ENCODE measurements around the gene CENPVL1. TPM values are rescaled to one million over a fixed set of nuclear protein-coding genes. Genes with fewer than 3 reads are reported as not detected.
"Not testable (repeated sequence)": the region's sequence is repeated elsewhere in the genome, so short reads cannot be mapped to it uniquely, and the experiment has no call there.

Gene CENPVL1
- total RNA-seq, 1 donor from 2014 or later, result not detected

GRCh38 chrX:51697397-51697796 is 12.9 kb upstream of the CENPVL1 start:
- intact Hi-C loops (cut with DNase I), result no loop called here
- H3K9me3 ChIP-seq, result no peaks in the 10 kb centered on the region
- no peak overlapping the region for H3K4me3 ChIP-seq
- TF ChIP-seq, protein P1, sequence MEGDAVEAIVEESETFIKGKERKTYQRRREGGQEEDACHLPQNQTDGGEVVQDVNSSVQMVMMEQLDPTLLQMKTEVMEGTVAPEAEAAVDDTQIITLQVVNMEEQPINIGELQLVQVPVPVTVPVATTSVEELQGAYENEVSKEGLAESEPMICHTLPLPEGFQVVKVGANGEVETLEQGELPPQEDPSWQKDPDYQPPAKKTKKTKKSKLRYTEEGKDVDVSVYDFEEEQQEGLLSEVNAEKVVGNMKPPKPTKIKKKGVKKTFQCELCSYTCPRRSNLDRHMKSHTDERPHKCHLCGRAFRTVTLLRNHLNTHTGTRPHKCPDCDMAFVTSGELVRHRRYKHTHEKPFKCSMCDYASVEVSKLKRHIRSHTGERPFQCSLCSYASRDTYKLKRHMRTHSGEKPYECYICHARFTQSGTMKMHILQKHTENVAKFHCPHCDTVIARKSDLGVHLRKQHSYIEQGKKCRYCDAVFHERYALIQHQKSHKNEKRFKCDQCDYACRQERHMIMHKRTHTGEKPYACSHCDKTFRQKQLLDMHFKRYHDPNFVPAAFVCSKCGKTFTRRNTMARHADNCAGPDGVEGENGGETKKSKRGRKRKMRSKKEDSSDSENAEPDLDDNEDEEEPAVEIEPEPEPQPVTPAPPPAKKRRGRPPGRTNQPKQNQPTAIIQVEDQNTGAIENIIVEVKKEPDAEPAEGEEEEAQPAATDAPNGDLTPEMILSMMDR (IDR thresholded peaks at IDR 0.05), result no peak
- no peak for TF ChIP-seq POLR2A (IDR thresholded peaks at IDR 0.05)
- TF ChIP-seq POLR2AphosphoS5 (IDR thresholded peaks at IDR 0.05; ENCODE audit: insufficient read depth in 1 of 2, low read depth in 1 of 2), result no peak
- no peak overlapping the region for H3K27ac ChIP-seq
- no peaks in the 10 kb centered on the region for H3K27me3 ChIP-seq
- H3K4me1 ChIP-seq, result no peaks in the 10 kb centered on the region
- H3K36me3 ChIP-seq, result no peaks in the 10 kb centered on the region
- peak in 1 of 2 donors; percentile 20 for DNase-seq (ENCODE audit: extremely low spot score in 2 of 2)

DNA sequence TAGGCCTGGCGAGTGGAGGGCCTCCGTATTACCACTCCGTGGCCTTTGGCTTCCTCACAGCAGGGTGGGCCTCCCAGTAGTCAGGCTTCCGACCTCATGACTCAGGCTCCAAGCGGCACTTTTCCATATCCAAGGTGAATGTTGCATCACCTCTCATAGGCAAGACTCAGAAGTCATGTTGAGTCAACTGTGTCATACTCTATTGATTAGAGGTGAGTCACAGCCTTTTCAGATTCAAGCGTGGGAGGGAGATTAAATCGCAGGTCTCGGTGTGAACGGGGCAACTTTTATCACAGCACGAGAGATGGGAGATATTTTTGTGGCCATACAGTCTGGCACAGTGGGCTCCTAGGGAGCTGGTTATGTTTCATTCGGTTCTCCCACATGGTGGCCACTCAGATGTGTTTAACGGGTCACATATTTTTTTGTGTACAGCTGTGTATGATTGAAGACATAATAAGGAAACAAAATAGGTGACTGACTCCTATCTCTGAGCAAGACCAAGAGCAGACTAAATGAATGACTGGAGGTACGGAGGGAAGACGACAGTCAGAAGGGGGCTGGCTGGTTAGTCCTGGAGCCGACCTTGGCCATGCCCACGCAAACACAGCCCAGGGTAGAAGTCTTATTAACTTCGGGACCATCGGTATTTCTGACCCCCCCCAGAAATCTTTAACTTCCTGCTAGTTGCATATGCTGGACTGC is 2.8 kb downstream of the CENPVL1 start:
- H3K36me3 ChIP-seq; intact Hi-C loops (cut with DNase I); H3K27ac ChIP-seq; H3K4me1 ChIP-seq; DNase-seq (ENCODE audit: extremely low spot score in 2 of 2); H3K9me3 ChIP-seq; H3K4me3 ChIP-seq; H3K27me3 ChIP-seq: not testable (repeated sequence)

- H3K9me3 ChIP-seq, result no peaks in the 10 kb centered on the region
- no peak overlapping the region for H3K27ac ChIP-seq
- no peaks in the 10 kb centered on the region for H3K4me1 ChIP-seq
- intact Hi-C loops (cut with DNase I), result no loop called here
- no peak for TF ChIP-seq POLR2A (IDR thresholded peaks at IDR 0.05)
- H3K4me3 ChIP-seq, result no peak overlapping the region
- no peaks in the 10 kb centered on the region for H3K36me3 ChIP-seq
- H3K27me3 ChIP-seq, result no peaks in the 10 kb centered on the region
- DNase-seq (ENCODE audit: extremely low spot score in 2 of 2), result no peak
Observed at GRCh38 chrX:51728202-51728601, 17.9 kb downstream of the CENPVL1 start.

DNA sequence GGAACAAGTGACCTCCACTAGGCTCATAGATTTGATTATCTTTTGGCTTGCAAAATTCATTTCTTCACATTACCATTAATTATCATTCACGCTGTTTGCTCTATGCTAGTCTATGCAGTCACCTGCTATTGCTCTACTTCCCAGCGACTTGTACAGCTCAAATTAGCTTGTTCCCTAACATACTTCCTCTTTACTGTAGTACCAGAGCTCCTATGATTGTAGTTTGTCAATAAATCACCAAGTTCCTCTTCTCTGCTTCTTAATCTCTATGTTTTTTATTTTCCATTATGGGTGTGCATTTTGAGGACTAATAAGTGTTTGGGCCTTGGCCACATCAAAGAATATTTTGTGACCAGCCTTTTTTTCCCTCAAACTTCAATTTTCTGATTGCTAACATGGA is 26.8 kb downstream of the CENPVL1 start:
- Histone ChIP-seq H3K4me3 (no peak overlapping the region), H3K36me3 (no peaks in the 10 kb centered on the region), H3K9me3 (no peaks in the 10 kb centered on the region), H3K4me1 (no peaks in the 10 kb centered on the region), H3K27me3 (no peaks in the 10 kb centered on the region), H3K27ac (no peak overlapping the region)
- intact Hi-C loops (cut with DNase I), result no loop called here
- no peak for DNase-seq (ENCODE audit: extremely low spot score in 2 of 2)
- TF ChIP-seq, protein P1 (IDR thresholded peaks at IDR 0.05), result no peak
- TF ChIP-seq POLR2AphosphoS5 (IDR thresholded peaks at IDR 0.05; ENCODE audit: insufficient read depth in 1 of 2, low read depth in 1 of 2) (no peak), POLR2A (IDR thresholded peaks at IDR 0.05) (no peak)

DNA sequence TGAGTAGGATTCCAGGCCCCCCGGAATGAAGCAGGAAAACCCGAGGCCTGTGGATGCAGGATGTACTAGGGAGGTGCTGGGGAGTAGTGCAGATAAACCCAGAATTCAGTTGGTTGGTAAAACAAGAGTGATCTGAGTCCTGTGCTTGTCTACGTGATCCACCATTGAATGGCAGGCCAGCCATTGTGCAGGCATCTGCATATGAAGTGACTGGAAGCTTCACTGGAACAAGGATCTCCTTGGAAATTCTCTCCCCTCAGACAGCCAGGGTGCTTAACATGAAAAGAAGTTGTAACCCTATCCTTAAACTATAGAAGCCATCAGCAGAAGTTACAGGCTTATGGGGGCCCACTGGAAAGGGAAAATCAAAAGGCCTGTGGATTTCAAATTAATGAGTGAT is 32.3 kb downstream of the CENPVL1 start:
- intact Hi-C loops (cut with DNase I), result no loop called here
- Histone ChIP-seq H3K4me3 (peak overlapping the region in 1 of 2 donors; percentile 59), H3K36me3 (no peaks in the 10 kb centered on the region), H3K4me1 (no peaks in the 10 kb centered on the region), H3K9me3 (no peaks in the 10 kb centered on the region), H3K27me3 (no peaks in the 10 kb centered on the region), H3K27ac (no peak overlapping the region)
- no peak for DNase-seq (ENCODE audit: extremely low spot score in 2 of 2)
- TF ChIP-seq, protein P1 (IDR thresholded peaks at IDR 0.05), result no peak
- TF ChIP-seq POLR2A (IDR thresholded peaks at IDR 0.05) (no peak), POLR2AphosphoS5 (IDR thresholded peaks at IDR 0.05; ENCODE audit: insufficient read depth in 1 of 2, low read depth in 1 of 2) (no peak)

DNA sequence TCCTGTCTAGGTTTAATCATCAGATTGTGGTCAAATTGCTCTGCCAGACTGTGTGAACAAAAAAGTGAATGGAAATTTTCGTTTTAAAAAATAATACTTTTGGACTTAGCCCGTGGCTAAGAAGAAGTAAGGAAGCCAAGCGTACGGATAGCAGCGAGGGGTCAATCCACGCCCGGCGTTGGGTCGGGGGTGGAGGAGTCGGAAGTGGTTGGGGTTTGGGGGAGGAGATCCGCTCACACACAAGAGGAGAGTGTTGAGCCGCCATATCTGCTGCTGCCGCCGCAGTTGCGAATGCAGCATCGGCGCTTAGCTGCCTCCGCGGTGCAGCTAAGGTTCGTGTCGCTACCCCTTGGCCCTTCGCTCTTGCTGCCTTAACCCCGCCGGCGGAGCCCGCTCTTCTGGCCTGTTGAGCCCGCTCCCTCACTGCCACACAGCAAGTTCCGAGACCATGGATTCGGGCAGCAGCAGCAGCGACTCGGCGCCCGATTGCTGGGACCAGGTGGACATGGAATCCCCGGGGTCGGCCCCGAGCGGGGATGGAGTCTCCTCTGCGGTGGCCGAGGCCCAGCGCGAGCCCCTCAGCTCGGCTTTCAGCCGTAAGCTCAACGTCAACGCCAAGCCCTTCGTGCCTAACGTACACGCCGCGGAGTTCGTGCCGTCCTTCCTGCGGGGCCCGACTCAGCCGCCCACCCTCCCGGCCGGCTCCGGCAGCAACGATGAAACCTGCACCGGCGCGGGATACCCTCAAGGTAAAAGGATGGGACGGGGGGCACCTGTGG is 33.1 kb downstream of the CENPVL1 start, which contains the start of gene GSPT2:
TSS of gene GSPT2 (plus strand) at position 264 of the 779 bp plus-strand sequence. CDS start at position 449, 185 bp downstream.
- Histone ChIP-seq H3K4me3 (peak within 1 kb of the TSS; percentile 48 to 59), H3K4me1 (no peaks in the 10 kb centered on the region), H3K9me3 (no peaks in the 10 kb centered on the region), H3K27me3 (no peaks in the 10 kb centered on the region), H3K36me3 (no peaks in the 10 kb centered on the region), H3K27ac (peak within 1 kb of the TSS; percentile 64)
- TF ChIP-seq POLR2AphosphoS5 (IDR thresholded peaks at IDR 0.05; ENCODE audit: insufficient read depth in 1 of 2, low read depth in 1 of 2) (peak in 1 of 2 donors; percentile 62), POLR2A (IDR thresholded peaks at IDR 0.05) (no peak)
- intact Hi-C loops (cut with DNase I), result no loop called here
- no peak for DNase-seq (ENCODE audit: extremely low spot score in 2 of 2)
